ENCODE data around the gene CIROP. TPM values are rescaled to one million over a fixed set of nuclear protein-coding genes. Genes with fewer than 3 reads are reported as not detected.

Gene CIROP
- total and polyA plus RNA-seq, 10 donors = not detected

GRCh38 chr14:23074906-23075305 is 29.9 kb downstream of the CIROP start:
- Histone ChIP-seq H3K4me1 (peaks cover 19 to 72% (median 39%) of the 10 kb centered on the region in 6 donors), H3K27me3 (replicated peaks in 1 of 7) (no peaks in the 10 kb centered on the region), H3K4me3 (no peak overlapping the region), H3K27ac (no peak overlapping the region), H3K36me3 (peaks cover 0 to 82% (median 74%) of the 10 kb centered on the region in 6 donors), H3K9me3 (no peaks in the 10 kb centered on the region)
- TF ChIP-seq POLR2A (IDR thresholded peaks at IDR 0.05) = no peak
- TF ChIP-seq POLR2AphosphoS5 (IDR thresholded peaks at IDR 0.05) = no peak
- TF ChIP-seq CTCF (IDR thresholded peaks at IDR 0.05 in 8 of 11, conservative IDR thresholded peaks at IDR 0.05 in 3 of 11) = no peak
- intact Hi-C loops (cut with DNase I; ENCODE audit: low total_unique reads) = no loop called here
- WGBS, 5 donors = 89 to 100% (median 92%) methylated on average over 1 of the region's 1 CpG
- DNase-seq = no peak

GRCh38 chr14:23071921-23072539 is 32.8 kb downstream of the CIROP start:
- peaks cover 0 to 82% (median 66%) of the 10 kb centered on the region in 6 donors for H3K36me3 ChIP-seq
- no peak for TF ChIP-seq CTCF (IDR thresholded peaks at IDR 0.05 in 8 of 11, conservative IDR thresholded peaks at IDR 0.05 in 3 of 11)
- TF ChIP-seq POLR2A (IDR thresholded peaks at IDR 0.05) = no peak
- TF ChIP-seq POLR2AphosphoS5 (IDR thresholded peaks at IDR 0.05) = no peak
- peak overlapping the region in 5 of 8 donors; percentile 37 to 73 (median 55) for H3K4me3 ChIP-seq
- 57 to 65% (median 63%) methylated on average over 5 of the region's 5 CpGs for WGBS, 5 donors
- H3K27me3 ChIP-seq (replicated peaks in 1 of 7) = no peaks in the 10 kb centered on the region
- no peaks in the 10 kb centered on the region for H3K9me3 ChIP-seq
- H3K27ac ChIP-seq = peak overlapping the region in 7 of 8 donors; percentile 65 to 86 (median 81)
- H3K4me1 ChIP-seq = peaks cover 27 to 71% (median 48%) of the 10 kb centered on the region in 6 donors
- intact Hi-C loops (cut with DNase I; ENCODE audit: low total_unique reads) = no loop called here
- DNase-seq = no peak

GRCh38 chr14:23071244-23071920 is 33.4 kb downstream of the CIROP start:
- Histone ChIP-seq H3K27me3 (replicated peaks in 1 of 7) (no peaks in the 10 kb centered on the region), H3K4me1 (peaks cover 27 to 68% (median 45%) of the 10 kb centered on the region in 6 donors), H3K4me3 (peak overlapping the region; percentile 37 to 73 (median 54)), H3K36me3 (peaks cover 0 to 82% (median 65%) of the 10 kb centered on the region in 6 donors), H3K9me3 (no peaks in the 10 kb centered on the region), H3K27ac (peak overlapping the region; percentile 60 to 86 (median 79))
- 2 to 3% (median 2%) methylated on average over 14 of the region's 14 CpGs for WGBS, 5 donors
- DNase-seq = peak; percentile 92
- intact Hi-C loops (cut with DNase I; ENCODE audit: low total_unique reads) = no loop called here
- TF ChIP-seq POLR2AphosphoS5 (IDR thresholded peaks at IDR 0.05) (peak; percentile 81 to 84 (median 84)), CTCF (IDR thresholded peaks at IDR 0.05 in 8 of 11, conservative IDR thresholded peaks at IDR 0.05 in 3 of 11) (peak in 1 of 11 experiments; percentile 21), POLR2A (IDR thresholded peaks at IDR 0.05) (no peak)
